Activated T-cell treated with anti-CD3 and anti-CD28 coated beads for 24 hours (primary cell): ENCODE results near the gene ARHGAP11A.

Experiments used
- DNase-seq: peaks from one replicate; pipeline ENCODE4 v3.0.0-alpha.2; 2020; ENCODE audit warnings: low read depth

Gene ARHGAP11A

DNA sequence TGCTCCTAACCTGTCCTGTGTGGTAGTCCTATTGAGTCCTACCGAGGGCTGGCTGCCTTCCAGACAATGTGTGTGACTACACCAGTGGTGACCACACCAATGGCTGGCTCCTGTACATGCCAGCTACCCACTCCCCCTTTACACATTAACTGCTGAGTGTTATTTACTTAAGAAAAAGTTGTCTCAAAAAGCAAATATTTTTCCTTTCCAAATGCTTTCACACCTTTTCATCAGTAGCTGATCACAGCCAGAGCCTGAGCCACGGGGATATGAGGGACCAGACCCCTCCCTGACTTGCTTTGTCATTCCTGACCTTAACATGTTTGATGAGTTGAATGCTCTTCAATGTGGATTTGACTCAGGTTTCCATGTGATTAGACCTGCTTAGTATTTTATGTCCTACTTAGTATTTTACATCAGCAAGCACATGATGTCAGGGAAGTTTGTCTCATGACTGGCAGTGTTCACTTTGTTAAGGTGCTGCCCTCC lies 72.9 kb downstream of the ARHGAP11A start:
- no peak for DNase-seq
